Neural progenitor cell (in vitro differentiated cells): ENCODE measurements around the gene MAST2.

ENCODE experiments used
- CTCF ChIP-seq: fragments of 200-600 bp; sonication (generic); IDR thresholded peaks from 2 replicates; pipeline ENCODE4 v1.5.1; 2017; ENCODE audit warnings: antibody characterized with exemption, mild to moderate bottlenecking
- EZH2phosphoT487 ChIP-seq: fragments of 200-600 bp; sonication (generic); IDR thresholded peaks from 2 replicates; pipeline ENCODE4 v1.6.1; 2017; ENCODE audit warnings: antibody characterized with exemption

DNA sequence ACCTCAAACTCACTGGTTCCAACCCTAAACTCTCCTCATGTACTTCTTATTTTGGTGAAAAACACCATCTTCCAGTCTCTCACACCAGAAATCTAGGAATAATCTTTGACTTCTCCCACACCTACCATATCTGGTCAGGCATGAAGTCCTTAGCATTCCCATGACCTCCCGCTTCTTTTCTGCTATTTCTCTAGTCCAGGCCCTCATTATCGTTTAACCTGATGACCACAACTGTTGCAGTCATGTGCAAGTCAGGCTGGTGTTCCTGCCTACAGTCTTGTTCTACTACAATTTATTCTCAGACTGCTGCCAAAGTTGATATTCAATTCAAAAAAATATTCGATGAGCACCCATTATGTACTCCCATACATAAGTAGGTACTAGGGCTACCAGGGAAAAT is 257.7 kb downstream of the MAST2 start:
- no peak for TF ChIP-seq CTCF
- no peak for TF ChIP-seq EZH2phosphoT487
